Panc1 (cell line): ENCODE measurements around the gene CRIP1. TPM values are rescaled to one million over a fixed set of nuclear protein-coding genes. Genes with fewer than 3 reads are reported as not detected.

Experiments used
- ATAC-seq: fragments of 200-7000 bp; cut with Tn5 transposase; 2 replicates; pipeline ENCODE4 v1.9.1; 2020; ENCODE audit warnings: mild to moderate bottlenecking, moderate library complexity
- BruUV-seq: library from RNA; stranded (reverse); fragments of 400-500 nt; replicated peaks from 2 replicates; lab custom pipeline; 2021; lab: Mats Ljungman, UMichigan
- CTCF ChIA-PET: fragments of 300-600 bp; sonication (Branson Sonifier 250); formaldehyde crosslinking; loops from one replicate; lab custom pipeline; 2022; ENCODE audit warnings: antibody characterized with exemption; lab: Charles Lee
- POLR2A ChIA-PET: fragments of 300-600 bp; sonication (Branson Sonifier 250); formaldehyde crosslinking; loops from one replicate; lab custom pipeline; 2022; ENCODE audit warnings: antibody characterized with exemption; lab: Charles Lee
- DNase-seq: peaks from one replicate; pipeline ENCODE4 v3.0.0-alpha.2; 2010; ENCODE audit warnings: low read depth, low spot score
- H3K27ac ChIP-seq: 2 replicates; pipeline ENCODE4 v1.5.1; 2011; ENCODE audit warnings: mild to moderate bottlenecking, low read length, inconsistent platforms
- H3K27me3 ChIP-seq: fragments of 200-500 bp; sonication (Bioruptor generic); 2 replicates; pipeline ENCODE4 v1.6.0; 2014; ENCODE audit warnings: low read length, inconsistent platforms; ENCODE audit not compliant: control insufficient read depth, insufficient read depth
- H3K36me3 ChIP-seq: fragments of 200-500 bp; sonication (Bioruptor generic); 2 replicates; pipeline ENCODE4 v1.5.1; 2014; ENCODE audit warnings: inconsistent platforms, mild to moderate bottlenecking, low read length, moderate library complexity; ENCODE audit not compliant: control insufficient read depth, insufficient read depth
- H3K4me1 ChIP-seq: 2 replicates; pipeline ENCODE4 v1.5.1; 2011; ENCODE audit warnings: inconsistent platforms, mild to moderate bottlenecking, low read length, moderate library complexity; ENCODE audit not compliant: control insufficient read depth, insufficient read depth
- H3K4me3 ChIP-seq, 2 experiments: 2 replicates each; pipeline ENCODE4 v1.5.1; 2011 to 2012; ENCODE audit warnings: low read depth in 2 of 2, low read length in 2 of 2, mild to moderate bottlenecking in 2 of 2, inconsistent platforms in 1 of 2, moderate library complexity in 1 of 2
- H3K9me3 ChIP-seq: fragments of 200-500 bp; sonication (Bioruptor generic); 2 replicates; pipeline ENCODE4 v1.5.1; 2014; ENCODE audit warnings: low read depth, mild to moderate bottlenecking, inconsistent platforms, low read length, moderate library complexity; ENCODE audit not compliant: control insufficient read depth, insufficient read depth
- CTCF ChIP-seq: fragments of 450-650 bp; IDR thresholded peaks from 2 replicates; pipeline ENCODE4 v1.5.1; 2017; ENCODE audit warnings: mild to moderate bottlenecking
- POLR2AphosphoS5 ChIP-seq: IDR thresholded peaks from 2 replicates; pipeline ENCODE4 v1.6.1; 2012; ENCODE audit warnings: mild to moderate bottlenecking, low read depth, low read length, moderate library complexity
- REST ChIP-seq, 2 experiments: IDR thresholded peaks; 2 replicates each; pipeline ENCODE4 v1.6.1; 2011 to 2012; ENCODE audit warnings: low read depth in 2 of 2, control low read depth in 1 of 2, low read length in 1 of 2, mild to moderate bottlenecking in 1 of 2, moderate library complexity in 1 of 2; ENCODE audit not compliant: insufficient read depth in 1 of 2
- SIN3A ChIP-seq: IDR thresholded peaks from 2 replicates; pipeline ENCODE4 v1.6.1; 2012; ENCODE audit warnings: low read depth, mild to moderate bottlenecking, low read length, moderate library complexity, borderline replicate concordance; ENCODE audit not compliant: insufficient read depth
- TCF7L2 ChIP-seq: IDR thresholded peaks from 2 replicates; pipeline ENCODE4 v1.6.1; 2011; ENCODE audit warnings: mild to moderate bottlenecking, low read depth, low read length, inconsistent platforms
- in situ Hi-C: cut with HindIII; loops from 2 replicates; pipeline ENCODE4 v1.10.0; 2016; ENCODE audit warnings: low sequenced_read_pairs, low pct_unique_long_range_greater_than_20kb
- intact Hi-C: fragments of 100-400 bp; cut with micrococcal nuclease; formaldehyde crosslinking; loops from one replicate; pipeline ENCODE4 v1.10.0; 2022; ENCODE audit not compliant: unreplicated experiment
- total RNA-seq: library from RNA; stranded (reverse); gene quantifications from one replicate; pipeline ENCODE4 v1.2.1, GENCODE V29; 2021; ENCODE audit not compliant: unreplicated experiment

The CRIP1 gene
- total RNA-seq, 1 experiment from 2014 or later = 1,056 TPM

GRCh38 chr14:105497671-105498429 is 11.2 kb downstream of the CRIP1 start:
- POLR2A ChIA-PET = no interaction called here
- TF ChIP-seq POLR2AphosphoS5 = no peak
- no peak for TF ChIP-seq TCF7L2
- TF ChIP-seq SIN3A = no peak
- TF ChIP-seq CTCF = no peak
- TF ChIP-seq REST (IDR thresholded peaks at IDR 0.05; ENCODE audit: insufficient read depth in 1 of 2, low read depth in 2 of 2, low read length in 1 of 2) = no peak
- Histone ChIP-seq H3K36me3 (no peaks in the 10 kb centered on the region), H3K9me3 (no peaks in the 10 kb centered on the region), H3K4me1 (no peaks in the 10 kb centered on the region), H3K27ac (no peak overlapping the region), H3K27me3 (no peaks in the 10 kb centered on the region), H3K4me3 (no peak overlapping the region)
- no TSS peak for BruUV-seq
- CTCF ChIA-PET = no interaction called here
- intact Hi-C loops = no loop called here
- in situ Hi-C loops = no loop called here
- no peak for ATAC-seq
- no peak for DNase-seq

GRCh38 chr14:105498430-105499255 is 12.0 kb downstream of the CRIP1 start:
- H3K27me3 ChIP-seq = no peaks in the 10 kb centered on the region
- no peaks in the 10 kb centered on the region for H3K9me3 ChIP-seq
- ChIA-PET CTCF (no interaction called here), POLR2A (no interaction called here)
- DNase-seq (no peak), ATAC-seq (no peak; the same call in 1 of the 2 replicates)
- in situ Hi-C loops = no loop called here
- intact Hi-C loops = no loop called here
- H3K4me3 ChIP-seq = no peak overlapping the region
- H3K36me3 ChIP-seq = no peaks in the 10 kb centered on the region
- H3K27ac ChIP-seq = no peak overlapping the region
- no TSS peak for BruUV-seq
- H3K4me1 ChIP-seq = no peaks in the 10 kb centered on the region
- TF ChIP-seq TCF7L2 = no peak
